Pulmonary artery endothelial cell (primary cell): ENCODE measurements around the gene PTPN14. TPM values are rescaled to one million over a fixed set of nuclear protein-coding genes. Genes with fewer than 3 reads are reported as not detected.

Source experiments
- DNase-seq: peaks from one replicate; pipeline ENCODE4 v3.0.0-alpha.2; 2011; ENCODE audit warnings: low read depth, low spot score
- total RNA-seq: library from RNA; depleted of rRNA; stranded (reverse); fragments of >200 nt; gene quantifications from 2 replicates; pipeline ENCODE4 v1.2.3, GENCODE V29; 2014

PTPN14 gene
- total RNA-seq, 1 donor from 2014 or later = 58.9 TPM

- no peak for DNase-seq
Observed at GRCh38 chr1:214316593-214316992, 234.8 kb downstream of the PTPN14 start.

DNA sequence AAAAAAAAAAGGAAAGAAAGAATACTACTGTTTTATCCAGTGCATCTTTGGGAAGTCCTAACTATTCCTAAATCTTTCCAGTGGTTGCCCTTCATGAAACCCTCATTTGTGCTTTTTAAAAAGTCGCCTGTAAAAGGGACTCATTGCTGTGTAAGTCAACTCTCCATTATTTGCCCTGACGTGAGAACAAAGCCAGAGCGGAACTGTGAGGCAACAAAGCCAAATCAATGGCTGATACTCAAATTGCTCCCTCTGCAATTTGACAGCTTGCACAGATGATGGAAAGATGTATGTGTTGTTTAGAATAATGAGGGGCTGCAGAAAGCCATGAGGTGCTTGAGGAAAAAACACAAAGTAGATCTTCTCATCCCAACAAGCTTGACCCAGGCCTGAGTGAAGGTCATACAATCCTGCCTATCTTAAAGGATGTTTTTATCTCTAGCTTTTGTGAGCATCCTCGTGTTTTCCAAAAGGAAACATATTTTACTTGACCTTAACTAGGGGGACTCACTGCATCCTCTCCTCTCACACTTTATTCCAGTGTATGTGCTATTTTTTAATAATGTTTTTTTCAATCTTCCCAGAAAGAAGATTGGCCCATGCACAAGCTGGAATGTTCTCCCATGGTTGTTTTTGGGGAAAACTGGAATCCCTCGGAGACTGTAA is 237.1 kb downstream of the PTPN14 start:
- DNase-seq = no peak

- no peak for DNase-seq
Observed at GRCh38 chr1:214312530-214313051, 238.8 kb downstream of the PTPN14 start.

- no peak for DNase-seq
Observed at GRCh38 chr1:214310777-214311690, 240.4 kb downstream of the PTPN14 start.

DNA sequence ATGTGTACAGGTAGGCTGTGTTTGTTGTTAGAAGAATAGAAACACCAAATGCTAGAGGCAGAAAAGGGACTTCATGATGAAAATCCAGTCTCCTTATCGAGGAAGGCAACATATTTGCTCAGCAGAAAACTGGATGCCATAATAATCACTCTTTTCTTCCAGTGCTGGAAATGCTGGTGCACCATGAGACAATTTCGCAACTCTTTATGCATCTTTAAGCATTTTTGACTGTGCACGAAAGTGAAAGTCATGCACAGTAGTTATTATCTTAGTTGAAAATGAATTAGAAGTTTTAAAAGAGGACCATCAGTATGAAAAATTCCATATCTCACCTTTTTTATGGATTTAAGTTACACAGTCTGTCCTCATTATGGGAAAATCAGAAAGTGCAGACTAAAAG is 241.4 kb downstream of the PTPN14 start:
- no peak for DNase-seq

- no peak for DNase-seq
Observed at GRCh38 chr1:214306269-214306668, 245.1 kb downstream of the PTPN14 start.

GRCh38 chr1:214305164-214305751 is 246.1 kb downstream of the PTPN14 start:
- DNase-seq = no peak

GRCh38 chr1:214303141-214303930 is 248.1 kb downstream of the PTPN14 start:
- no peak for DNase-seq

GRCh38 chr1:214301526-214301925 is 249.9 kb downstream of the PTPN14 start:
- no peak for DNase-seq

DNA sequence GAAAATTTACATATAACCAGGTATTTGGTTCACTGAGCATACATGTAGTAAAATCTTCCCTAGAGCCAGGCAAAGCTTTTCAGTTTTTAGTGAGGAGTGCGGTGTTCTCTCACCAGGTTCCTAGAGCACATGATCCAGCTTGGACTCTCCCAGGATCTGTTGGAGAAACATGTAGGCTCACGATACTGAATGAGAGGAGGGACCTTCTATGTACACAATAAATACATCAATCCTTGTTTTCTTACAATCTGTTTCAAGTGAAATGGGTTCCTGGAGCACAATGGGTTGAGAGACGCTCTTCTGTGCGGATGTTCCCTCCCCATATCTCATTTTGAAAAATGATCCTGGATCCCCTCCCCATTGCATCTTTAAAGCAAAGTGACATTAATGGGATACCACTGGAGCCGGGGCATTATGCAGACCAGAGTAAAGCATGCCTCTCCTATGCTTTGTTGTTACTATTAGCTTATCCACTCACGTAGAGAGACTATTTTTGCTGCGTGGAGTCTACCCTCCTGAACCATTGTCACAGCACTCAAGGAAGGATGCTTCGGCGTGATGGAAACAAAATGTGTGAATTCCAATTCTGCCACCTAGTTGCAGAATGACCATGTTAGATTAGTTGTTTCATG is 251.1 kb downstream of the PTPN14 start:
- DNase-seq = no peak

Other genes with a start within 250 kb of the PTPN14 start
- gene CENPF, start 51.6 kb upstream of the PTPN14 start, total RNA-seq = 29.5 and 68.2 TPM in 2 replicates